ENCODE measurements around the gene HS3ST5.

- TF ChIP-seq CTCF (IDR thresholded peaks at IDR 0.05; ENCODE audit: insufficient read depth, low read depth, low read length) = no peak
- no peak for TF ChIP-seq EZH2 (IDR thresholded peaks at IDR 0.05; ENCODE audit: insufficient read depth, low read length)
These were observed 333.6 kb downstream of the HS3ST5 start for GRCh38 chr6:114009192-114009591.

Measured in astrocyte (in vitro differentiated cells and primary cell).